ENCODE results near the gene TMEM131.

TMEM131 gene

DNA sequence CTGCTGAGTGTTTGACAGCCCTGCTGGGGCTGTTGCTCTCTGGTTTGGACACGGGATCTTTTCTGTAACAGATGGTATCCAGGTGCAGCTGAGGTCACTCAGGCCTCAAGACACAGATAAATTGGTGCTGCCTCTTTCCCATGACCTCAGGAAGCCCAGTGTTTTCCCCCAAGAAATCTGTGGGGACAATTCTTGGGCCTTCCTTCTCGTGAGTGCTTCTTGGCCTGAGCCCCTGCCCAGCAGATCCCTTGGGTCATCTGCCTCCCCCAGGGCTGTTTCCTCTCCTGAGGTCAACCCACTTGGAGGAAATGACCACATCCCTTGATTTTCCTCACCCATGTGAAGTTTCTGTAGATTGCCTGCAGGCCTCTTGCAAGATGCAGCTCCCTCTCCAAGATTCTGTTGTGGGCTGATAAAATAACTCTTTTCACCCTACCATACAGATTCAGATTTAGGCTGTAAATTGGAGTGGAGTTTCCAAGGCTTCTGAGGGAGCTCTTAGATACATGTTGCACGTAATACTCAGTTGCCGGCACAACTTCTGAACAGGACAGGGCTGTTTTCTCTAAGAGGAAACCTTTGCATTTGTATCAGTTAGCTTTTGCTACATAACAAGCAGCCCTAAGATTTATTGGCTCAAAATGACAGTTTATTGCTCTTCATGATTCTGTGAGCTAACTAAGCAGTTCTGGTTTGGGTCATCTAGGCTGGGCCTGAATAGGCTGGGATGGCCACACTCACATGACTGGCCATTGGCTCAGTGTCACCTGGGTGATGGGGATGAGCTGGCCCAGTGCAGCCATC lies 269.3 kb downstream of the TMEM131 start:
- H4K8ac ChIP-seq (ENCODE audit: low read depth, low read length): no peak overlapping the region
- no peak overlapping the region for H3K4ac ChIP-seq (ENCODE audit: low read length)
- H3K36me3 ChIP-seq (replicated peaks in 1 of 2; ENCODE audit: control insufficient read depth in 2 of 2, insufficient read depth in 2 of 2, low read length in 2 of 2): no peaks in the 10 kb centered on the region
- no peak overlapping the region for H2AFZ ChIP-seq (ENCODE audit: low read length)
- H3K23ac ChIP-seq (ENCODE audit: low read depth, low read length, poor library complexity): no peak overlapping the region
- DNase-seq (ENCODE audit: low spot score): no peak
- no peak overlapping the region for H4K91ac ChIP-seq (ENCODE audit: low read depth, low read length, poor library complexity)
- H3K79me1 ChIP-seq (ENCODE audit: low read depth, low read length): no peaks in the 10 kb centered on the region
- no peak overlapping the region for H2BK5ac ChIP-seq (ENCODE audit: low read length)
- no peak overlapping the region for H2BK120ac ChIP-seq (ENCODE audit: low read depth, low read length)
- H3K9ac ChIP-seq (ENCODE audit: low read depth, low read length, poor library complexity): no peak overlapping the region
- H3K14ac ChIP-seq (ENCODE audit: low read length): no peak overlapping the region
- no peaks in the 10 kb centered on the region for H3K4me1 ChIP-seq (ENCODE audit: control insufficient read depth in 2 of 2, insufficient read depth in 1 of 2, low read depth in 1 of 2, low read length in 2 of 2)
- no CpG with 5 or more reads among the region's 4 CpGs for WGBS, 2 donors (ENCODE audit: extremely low coverage in 2 of 2, insufficient read length in 2 of 2, insufficient replicate concordance in 1 of 2)
- H3K18ac ChIP-seq (ENCODE audit: low read length): no peak overlapping the region
- H3K27me3 ChIP-seq (ENCODE audit: control insufficient read depth in 3 of 3, insufficient read depth in 3 of 3, low read depth in 1 of 3, low read length in 3 of 3): no peaks in the 10 kb centered on the region
- no peak overlapping the region for H2BK15ac ChIP-seq (ENCODE audit: low read length)
- H3K4me2 ChIP-seq (ENCODE audit: insufficient read depth, low read length, poor library complexity, severe bottlenecking): no peak overlapping the region
- peaks cover 0 to 3% of the 10 kb centered on the region in 2 donors for H3K9me3 ChIP-seq (replicated peaks in 1 of 2; ENCODE audit: control insufficient read depth in 2 of 2, insufficient read depth in 1 of 2, low read depth in 1 of 2, low read length in 2 of 2)
- no peak overlapping the region for H2AK5ac ChIP-seq (ENCODE audit: low read depth, low read length)
- no peak overlapping the region for H3K27ac ChIP-seq (replicated peaks; ENCODE audit: low read length)
- no peak overlapping the region for H2BK12ac ChIP-seq (ENCODE audit: low read length)
- H3K4me3 ChIP-seq (ENCODE audit: low read length in 2 of 2): no peak overlapping the region

- H2BK12ac ChIP-seq (ENCODE audit: low read length): no peak overlapping the region
- H4K8ac ChIP-seq (ENCODE audit: low read depth, low read length): peak overlapping the region; percentile 26
- no peaks in the 10 kb centered on the region for H3K27me3 ChIP-seq (ENCODE audit: control insufficient read depth in 3 of 3, insufficient read depth in 3 of 3, low read depth in 1 of 3, low read length in 3 of 3)
- no peak overlapping the region for H2BK15ac ChIP-seq (ENCODE audit: low read length)
- no peak overlapping the region for H4K91ac ChIP-seq (ENCODE audit: low read depth, low read length, poor library complexity)
- no peak overlapping the region for H3K27ac ChIP-seq (replicated peaks; ENCODE audit: low read length)
- H3K18ac ChIP-seq (ENCODE audit: low read length): peak overlapping the region; percentile 66
- H3K4me1 ChIP-seq (ENCODE audit: control insufficient read depth in 2 of 2, insufficient read depth in 1 of 2, low read depth in 1 of 2, low read length in 2 of 2): no peaks in the 10 kb centered on the region
- no peak overlapping the region for H2AK5ac ChIP-seq (ENCODE audit: low read depth, low read length)
- no CpG with 5 or more reads among the region's 31 CpGs for WGBS, 2 donors (ENCODE audit: extremely low coverage in 2 of 2, insufficient read length in 2 of 2, insufficient replicate concordance in 1 of 2)
- H3K36me3 ChIP-seq (replicated peaks in 1 of 2; ENCODE audit: control insufficient read depth in 2 of 2, insufficient read depth in 2 of 2, low read length in 2 of 2): no peaks in the 10 kb centered on the region
- H3K9ac ChIP-seq (ENCODE audit: low read depth, low read length, poor library complexity): no peak overlapping the region
- DNase-seq (ENCODE audit: low spot score): no peak
- H2AFZ ChIP-seq (ENCODE audit: low read length): no peak overlapping the region
- no peak overlapping the region for H3K4me2 ChIP-seq (ENCODE audit: insufficient read depth, low read length, poor library complexity, severe bottlenecking)
- H3K23ac ChIP-seq (ENCODE audit: low read depth, low read length, poor library complexity): peak overlapping the region; percentile 92
- H3K79me1 ChIP-seq (ENCODE audit: low read depth, low read length): no peaks in the 10 kb centered on the region
- no peak overlapping the region for H3K4me3 ChIP-seq (ENCODE audit: low read length in 2 of 2)
- no peak overlapping the region for H2BK120ac ChIP-seq (ENCODE audit: low read depth, low read length)
- H3K4ac ChIP-seq (ENCODE audit: low read length): no peak overlapping the region
- no peak overlapping the region for H2BK5ac ChIP-seq (ENCODE audit: low read length)
- H3K9me3 ChIP-seq (replicated peaks in 1 of 2; ENCODE audit: control insufficient read depth in 2 of 2, insufficient read depth in 1 of 2, low read depth in 1 of 2, low read length in 2 of 2): peaks cover 0 to 2% of the 10 kb centered on the region in 2 donors
- peak overlapping the region; percentile 27 for H3K14ac ChIP-seq (ENCODE audit: low read length)
Observed at GRCh38 chr2:97724946-97725688, 270.6 kb downstream of the TMEM131 start.

DNA sequence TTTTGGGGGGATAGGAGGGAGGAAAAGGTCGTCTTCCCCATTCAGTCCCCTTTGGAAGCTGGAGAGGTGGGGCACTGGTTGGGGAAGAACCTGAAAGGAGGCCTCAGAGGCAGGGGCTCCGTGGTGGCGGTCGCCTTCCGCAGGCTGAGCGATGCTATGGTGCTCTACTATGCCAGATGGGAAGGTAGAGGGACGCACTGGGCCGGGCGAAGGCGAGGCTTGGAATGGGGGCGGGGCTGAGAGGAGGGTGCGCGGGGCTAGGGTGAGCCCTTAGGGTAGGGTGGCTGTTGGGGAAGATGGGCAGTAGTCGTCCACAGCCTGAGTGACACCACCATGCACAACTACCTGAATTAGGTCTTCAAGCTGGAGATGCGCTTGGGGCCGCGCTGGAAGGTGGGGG lies 271.2 kb downstream of the TMEM131 start:
- H3K36me3 ChIP-seq (replicated peaks in 1 of 2; ENCODE audit: control insufficient read depth in 2 of 2, insufficient read depth in 2 of 2, low read length in 2 of 2): no peaks in the 10 kb centered on the region
- no CpG with 5 or more reads among the region's 17 CpGs for WGBS, 2 donors (ENCODE audit: extremely low coverage in 2 of 2, insufficient read length in 2 of 2, insufficient replicate concordance in 1 of 2)
- no peak overlapping the region for H2BK12ac ChIP-seq (ENCODE audit: low read length)
- H3K27me3 ChIP-seq (ENCODE audit: control insufficient read depth in 3 of 3, insufficient read depth in 3 of 3, low read depth in 1 of 3, low read length in 3 of 3): no peaks in the 10 kb centered on the region
- H3K4me2 ChIP-seq (ENCODE audit: insufficient read depth, low read length, poor library complexity, severe bottlenecking): no peak overlapping the region
- no peaks in the 10 kb centered on the region for H3K79me1 ChIP-seq (ENCODE audit: low read depth, low read length)
- H2BK5ac ChIP-seq (ENCODE audit: low read length): no peak overlapping the region
- H3K4me1 ChIP-seq (ENCODE audit: control insufficient read depth in 2 of 2, insufficient read depth in 1 of 2, low read depth in 1 of 2, low read length in 2 of 2): no peaks in the 10 kb centered on the region
- H2AK5ac ChIP-seq (ENCODE audit: low read depth, low read length): peak overlapping the region; percentile 40
- H2BK15ac ChIP-seq (ENCODE audit: low read length): no peak overlapping the region
- H3K18ac ChIP-seq (ENCODE audit: low read length): no peak overlapping the region
- H3K27ac ChIP-seq (replicated peaks; ENCODE audit: low read length): no peak overlapping the region
- peak overlapping the region; percentile 6 for H3K14ac ChIP-seq (ENCODE audit: low read length)
- no peak overlapping the region for H4K91ac ChIP-seq (ENCODE audit: low read depth, low read length, poor library complexity)
- no peak overlapping the region for H3K9ac ChIP-seq (ENCODE audit: low read depth, low read length, poor library complexity)
- peaks cover 0 to 2% of the 10 kb centered on the region in 2 donors for H3K9me3 ChIP-seq (replicated peaks in 1 of 2; ENCODE audit: control insufficient read depth in 2 of 2, insufficient read depth in 1 of 2, low read depth in 1 of 2, low read length in 2 of 2)
- no peak overlapping the region for H2AFZ ChIP-seq (ENCODE audit: low read length)
- H2BK120ac ChIP-seq (ENCODE audit: low read depth, low read length): no peak overlapping the region
- no peak overlapping the region for H3K4ac ChIP-seq (ENCODE audit: low read length)
- peak overlapping the region; percentile 47 for H3K23ac ChIP-seq (ENCODE audit: low read depth, low read length, poor library complexity)
- H3K4me3 ChIP-seq (ENCODE audit: low read length in 2 of 2): no peak overlapping the region
- no peak for DNase-seq (ENCODE audit: low spot score)
- H4K8ac ChIP-seq (ENCODE audit: low read depth, low read length): peak overlapping the region; percentile 26

DNA sequence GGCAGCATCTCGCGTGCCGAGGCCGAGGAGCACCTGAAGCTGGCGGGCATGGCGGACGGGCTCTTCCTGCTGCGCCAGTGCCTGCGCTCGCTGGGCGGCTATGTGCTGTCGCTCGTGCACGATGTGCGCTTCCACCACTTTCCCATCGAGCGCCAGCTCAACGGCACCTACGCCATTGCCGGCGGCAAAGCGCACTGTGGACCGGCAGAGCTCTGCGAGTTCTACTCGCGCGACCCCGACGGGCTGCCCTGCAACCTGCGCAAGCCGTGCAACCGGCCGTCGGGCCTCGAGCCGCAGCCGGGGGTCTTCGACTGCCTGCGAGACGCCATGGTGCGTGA lies 271.7 kb downstream of the TMEM131 start:
- Histone ChIP-seq H2BK15ac (ENCODE audit: low read length) (peak overlapping the region; percentile 46), H3K9ac (ENCODE audit: low read depth, low read length, poor library complexity) (no peak overlapping the region), H3K14ac (ENCODE audit: low read length) (no peak overlapping the region), H3K4me1 (ENCODE audit: control insufficient read depth in 2 of 2, insufficient read depth in 1 of 2, low read depth in 1 of 2, low read length in 2 of 2) (no peaks in the 10 kb centered on the region), H3K18ac (ENCODE audit: low read length) (no peak overlapping the region), H4K91ac (ENCODE audit: low read depth, low read length, poor library complexity) (no peak overlapping the region), H2BK5ac (ENCODE audit: low read length) (no peak overlapping the region), H2BK12ac (ENCODE audit: low read length) (no peak overlapping the region), H3K36me3 (replicated peaks in 1 of 2; ENCODE audit: control insufficient read depth in 2 of 2, insufficient read depth in 2 of 2, low read length in 2 of 2) (no peaks in the 10 kb centered on the region), H3K23ac (ENCODE audit: low read depth, low read length, poor library complexity) (peak overlapping the region; percentile 93), H3K4ac (ENCODE audit: low read length) (no peak overlapping the region), H3K9me3 (replicated peaks in 1 of 2; ENCODE audit: control insufficient read depth in 2 of 2, insufficient read depth in 1 of 2, low read depth in 1 of 2, low read length in 2 of 2) (peaks cover 0 to 2% of the 10 kb centered on the region in 2 donors), H3K79me1 (ENCODE audit: low read depth, low read length) (no peaks in the 10 kb centered on the region), H2AK5ac (ENCODE audit: low read depth, low read length) (peak overlapping the region; percentile 85), H4K8ac (ENCODE audit: low read depth, low read length) (no peak overlapping the region), H2AFZ (ENCODE audit: low read length) (no peak overlapping the region), H3K4me2 (ENCODE audit: insufficient read depth, low read length, poor library complexity, severe bottlenecking) (no peak overlapping the region), H2BK120ac (ENCODE audit: low read depth, low read length) (no peak overlapping the region), H3K27me3 (ENCODE audit: control insufficient read depth in 3 of 3, insufficient read depth in 3 of 3, low read depth in 1 of 3, low read length in 3 of 3) (no peaks in the 10 kb centered on the region), H3K4me3 (ENCODE audit: low read length in 2 of 2) (peak overlapping the region in 1 of 2 donors; percentile 47), H3K27ac (replicated peaks; ENCODE audit: low read length) (no peak overlapping the region)
- DNase-seq (ENCODE audit: low spot score): no peak
- no CpG with 5 or more reads among the region's 41 CpGs for WGBS, 2 donors (ENCODE audit: extremely low coverage in 2 of 2, insufficient read length in 2 of 2, insufficient replicate concordance in 1 of 2)

Data from neuronal stem cell (in vitro differentiated cells).